AG09319 (cell line): ENCODE measurements around the gene BID.
A peak's percentile ranks its signal among the peaks of the same experiment; 100 is the strongest.

Experiments
- DNase-seq: peaks from one replicate; pipeline ENCODE4 v3.0.0-alpha.2; 2010; ENCODE audit warnings: low read depth; ENCODE audit errors: extremely low read depth
- TF ChIP-seq, protein P1 (sequence below): IDR thresholded peaks from 2 replicates; pipeline ENCODE4 v1.5.1; 2011; ENCODE audit warnings: low read depth, mild to moderate bottlenecking, inconsistent platforms, low read length, moderate library complexity

The BID gene

DNA sequence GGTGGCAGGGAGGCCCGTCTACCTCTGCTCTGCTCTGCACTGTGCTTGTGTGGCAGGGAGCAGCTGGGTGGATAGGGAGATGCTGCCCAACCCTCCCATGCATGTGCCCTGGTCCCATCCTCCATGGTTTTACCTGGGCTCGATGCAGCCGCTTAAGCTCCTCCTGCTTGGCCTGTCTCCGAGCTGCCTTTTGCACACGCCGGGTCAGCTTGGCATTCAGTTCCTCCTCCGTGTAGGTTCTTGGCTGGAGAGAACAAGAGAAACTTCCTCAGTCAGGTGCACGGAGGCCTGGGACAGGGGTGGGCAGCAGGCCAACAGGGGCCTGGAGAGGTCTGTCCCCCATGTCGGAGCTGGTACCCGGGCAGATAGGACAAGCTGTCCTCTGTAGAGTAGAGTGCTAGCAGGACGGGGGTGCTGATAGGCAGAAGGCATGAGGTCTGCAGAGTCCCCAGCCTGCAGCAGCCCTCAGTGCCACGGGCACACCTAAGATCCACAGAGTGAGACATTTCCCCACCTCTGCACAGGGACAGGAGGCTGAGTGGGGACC is 36.4 kb upstream of the BID start:
- no peak for DNase-seq
- TF ChIP-seq, protein P1, sequence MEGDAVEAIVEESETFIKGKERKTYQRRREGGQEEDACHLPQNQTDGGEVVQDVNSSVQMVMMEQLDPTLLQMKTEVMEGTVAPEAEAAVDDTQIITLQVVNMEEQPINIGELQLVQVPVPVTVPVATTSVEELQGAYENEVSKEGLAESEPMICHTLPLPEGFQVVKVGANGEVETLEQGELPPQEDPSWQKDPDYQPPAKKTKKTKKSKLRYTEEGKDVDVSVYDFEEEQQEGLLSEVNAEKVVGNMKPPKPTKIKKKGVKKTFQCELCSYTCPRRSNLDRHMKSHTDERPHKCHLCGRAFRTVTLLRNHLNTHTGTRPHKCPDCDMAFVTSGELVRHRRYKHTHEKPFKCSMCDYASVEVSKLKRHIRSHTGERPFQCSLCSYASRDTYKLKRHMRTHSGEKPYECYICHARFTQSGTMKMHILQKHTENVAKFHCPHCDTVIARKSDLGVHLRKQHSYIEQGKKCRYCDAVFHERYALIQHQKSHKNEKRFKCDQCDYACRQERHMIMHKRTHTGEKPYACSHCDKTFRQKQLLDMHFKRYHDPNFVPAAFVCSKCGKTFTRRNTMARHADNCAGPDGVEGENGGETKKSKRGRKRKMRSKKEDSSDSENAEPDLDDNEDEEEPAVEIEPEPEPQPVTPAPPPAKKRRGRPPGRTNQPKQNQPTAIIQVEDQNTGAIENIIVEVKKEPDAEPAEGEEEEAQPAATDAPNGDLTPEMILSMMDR: no peak

DNA sequence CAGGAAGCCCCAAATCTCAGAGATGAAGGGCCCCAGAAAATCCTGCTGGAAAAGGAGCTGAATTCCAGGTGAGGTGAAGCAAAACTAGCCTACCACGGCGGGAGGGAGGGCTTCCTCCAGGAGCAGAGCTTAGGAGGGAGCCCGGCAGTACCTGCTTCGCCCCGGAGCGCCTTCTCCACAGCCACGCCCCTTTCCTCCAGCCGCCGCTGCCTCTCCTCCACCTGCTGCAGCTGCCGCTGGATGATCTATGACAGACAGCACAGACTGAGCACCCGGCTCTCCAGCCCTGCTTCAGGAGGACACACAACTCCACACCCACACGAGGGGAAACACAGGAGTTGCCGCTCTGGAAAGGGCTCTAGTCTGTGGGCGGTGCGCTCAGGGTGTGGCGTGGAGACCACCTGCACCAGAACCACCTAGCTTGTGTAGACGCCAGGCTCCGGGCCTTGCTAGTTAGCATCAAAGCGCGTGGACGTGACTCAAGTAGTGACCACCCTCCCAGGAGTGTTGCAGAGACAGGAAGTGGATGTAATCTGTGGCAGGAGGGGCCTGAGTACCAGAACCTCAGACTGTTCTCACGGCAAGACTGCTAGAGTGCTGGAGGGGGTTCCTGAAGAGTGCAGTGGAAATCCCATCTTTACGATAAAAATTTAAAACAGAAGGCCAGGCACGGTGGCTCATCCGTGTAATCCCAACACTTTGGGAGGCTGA is 34.6 kb upstream of the BID start:
- TF ChIP-seq, protein P1: no peak
- DNase-seq: no peak

DNA sequence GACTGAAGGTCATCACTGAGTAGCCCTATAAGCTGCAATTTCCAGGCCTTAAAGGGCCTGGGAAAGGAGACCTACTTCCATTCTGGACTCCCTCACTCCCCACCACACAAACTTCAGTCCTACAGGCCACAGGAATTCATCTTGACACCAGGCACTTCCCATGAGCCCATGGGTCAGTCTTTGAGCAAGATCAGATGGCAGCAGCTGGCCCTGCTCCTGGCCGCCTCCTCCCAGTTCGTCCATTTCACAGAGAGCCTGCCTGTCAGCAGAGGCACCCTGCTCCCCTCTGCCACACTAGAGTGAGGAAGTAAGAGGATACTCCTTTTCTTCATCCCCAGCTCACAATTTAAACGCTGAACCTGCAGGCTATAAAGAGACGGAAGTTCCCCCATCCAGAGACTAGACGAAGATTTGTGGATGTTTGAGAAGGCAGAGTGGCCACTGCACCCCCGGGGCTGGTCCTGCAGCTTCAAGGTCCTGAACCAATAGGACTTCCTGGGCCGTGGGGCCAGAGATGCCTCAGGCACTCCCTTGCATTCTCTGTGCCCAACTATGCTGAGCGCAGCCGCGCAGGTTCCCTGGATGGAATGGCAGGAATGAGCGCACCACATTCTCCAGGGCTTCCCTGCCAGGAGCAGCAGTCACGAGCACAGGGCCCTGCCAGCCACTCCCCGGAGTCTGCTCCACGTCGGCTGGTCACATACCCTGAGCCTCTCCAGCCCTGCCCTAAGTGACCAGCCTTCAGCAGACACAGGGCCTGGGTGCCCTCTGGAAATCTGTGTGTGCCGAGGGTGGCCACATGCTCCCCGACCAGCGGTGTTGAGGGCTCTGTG is 33.5 kb upstream of the BID start:
- TF ChIP-seq, protein P1: no peak
- peak; percentile 29 for DNase-seq

DNA sequence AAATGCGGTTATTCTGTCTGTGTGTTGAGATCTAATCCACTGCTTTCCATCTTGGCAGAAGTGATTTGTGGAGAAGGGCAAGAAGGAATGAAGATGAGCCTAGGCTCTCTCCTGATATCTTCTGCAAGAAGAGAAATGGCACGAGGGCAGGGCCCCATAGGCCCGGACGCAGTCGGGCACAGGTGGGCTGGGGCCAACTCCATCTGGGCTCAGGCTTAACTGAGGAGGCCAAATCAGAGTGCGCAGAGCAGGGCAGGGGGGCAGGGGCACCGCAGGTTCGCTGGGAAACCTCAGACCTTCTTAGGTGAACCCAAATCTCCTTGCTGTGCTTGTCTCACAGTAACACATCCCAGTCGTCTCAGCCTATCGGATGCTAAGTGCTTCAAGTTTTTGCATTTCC is 32.8 kb upstream of the BID start:
- no peak for DNase-seq
- TF ChIP-seq, protein P1: no peak

DNA sequence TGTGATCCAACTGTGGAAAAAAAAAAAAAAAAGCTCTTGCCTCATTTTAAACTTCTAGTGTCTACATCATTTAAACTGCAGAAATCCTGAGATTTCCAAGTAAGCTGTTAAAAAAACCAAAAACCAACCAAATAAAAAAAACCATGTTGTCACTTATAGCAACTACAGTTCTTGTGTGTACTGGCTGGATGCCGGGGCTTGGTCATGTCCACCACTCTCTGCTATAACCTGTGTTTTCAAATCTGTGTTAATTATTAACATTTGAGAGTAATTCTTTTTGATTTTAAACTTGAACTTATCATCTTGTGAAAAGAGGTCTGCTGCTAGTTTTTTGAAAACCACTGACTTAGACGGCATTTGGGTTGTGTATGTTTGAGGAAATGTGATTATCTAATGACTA is 32.2 kb upstream of the BID start:
- TF ChIP-seq, protein P1: no peak
- no peak for DNase-seq

DNA sequence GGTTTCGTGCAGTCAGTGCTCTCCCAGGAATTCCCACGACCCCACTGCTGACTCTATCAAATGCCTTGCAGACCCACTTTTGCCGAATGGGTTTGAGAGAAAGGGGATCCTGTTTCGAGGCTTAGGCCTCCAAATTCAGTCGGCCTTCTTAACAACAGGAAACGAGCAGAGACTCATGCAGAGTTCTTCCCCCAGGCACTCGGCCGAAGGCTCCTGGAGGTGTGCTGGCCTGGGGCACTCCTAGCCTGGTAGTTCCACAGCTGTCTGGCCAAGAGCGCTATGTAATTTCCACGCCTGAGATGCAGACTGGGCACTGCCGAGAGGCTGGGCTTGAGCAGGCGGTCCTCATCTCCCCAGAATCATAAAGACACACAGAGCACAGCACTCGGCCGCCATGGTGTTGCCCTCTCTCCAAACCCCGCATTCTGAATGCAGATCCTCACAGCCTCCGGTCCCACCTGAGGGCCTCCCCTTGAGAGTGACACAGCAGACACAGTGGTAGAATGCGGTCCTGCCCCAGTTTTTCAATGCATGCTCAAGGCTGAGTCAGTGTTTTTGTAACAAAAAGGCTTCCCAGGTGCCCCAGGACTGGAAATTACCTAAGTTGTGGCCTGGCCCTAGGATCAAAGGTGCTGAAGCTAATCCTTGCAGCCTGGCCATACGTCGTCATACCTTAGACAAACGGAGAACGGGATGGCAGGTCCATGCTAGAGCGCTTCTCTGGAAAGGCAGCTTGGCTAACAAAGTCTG is 30.2 kb upstream of the BID start:
- TF ChIP-seq, protein P1: no peak
- DNase-seq: no peak
